Measurements from ENCODE around the gene APLP2. TPM values are rescaled to one million over a fixed set of nuclear protein-coding genes. Genes with fewer than 3 reads are reported as not detected.

The APLP2 gene
- total RNA-seq, 1 donor from 2014 or later, result 222 TPM

DNA sequence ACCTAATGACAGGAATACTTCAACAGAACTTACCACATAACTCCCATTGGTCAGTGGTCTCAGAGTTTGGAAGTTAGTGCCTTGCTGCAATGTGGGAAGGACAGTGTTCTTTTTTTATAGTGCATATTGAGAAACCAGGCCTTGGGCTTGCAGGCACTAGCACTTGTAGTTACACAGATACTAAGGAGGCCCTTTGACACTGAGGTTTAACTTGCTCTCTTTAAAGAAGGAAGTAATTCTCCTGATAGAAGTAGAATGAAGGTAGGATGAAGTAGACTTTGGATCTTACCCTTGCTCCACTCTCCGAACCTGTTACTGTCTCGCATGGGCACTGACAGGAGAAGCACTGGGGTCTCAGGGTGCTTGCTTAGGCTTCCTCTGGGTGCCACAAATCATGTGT, 58.9 kb downstream of the APLP2 start:
- ATAC-seq (no peak), DNase-seq (ENCODE audit: low spot score) (no peak)
- intact Hi-C loops (cut with DNase I), result no loop called here

DNA sequence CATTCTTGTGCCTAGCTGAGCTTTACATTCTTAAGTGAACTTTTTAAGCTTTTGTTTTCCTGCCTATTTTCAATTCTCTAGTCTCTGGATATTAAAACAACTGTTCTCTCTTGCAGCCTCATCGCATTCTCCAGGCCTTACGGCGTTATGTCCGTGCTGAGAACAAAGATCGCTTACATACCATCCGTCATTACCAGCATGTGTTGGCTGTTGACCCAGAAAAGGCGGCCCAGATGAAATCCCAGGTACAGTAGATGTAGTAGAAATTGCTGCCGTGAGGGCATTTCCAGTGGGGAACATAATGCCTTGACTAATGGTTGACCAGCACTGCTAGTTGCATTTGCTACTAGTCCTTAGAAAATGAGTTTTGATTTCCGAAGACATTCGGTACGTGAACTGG, 60.2 kb downstream of the APLP2 start:
- intact Hi-C loops (cut with DNase I), result loop anchor here (2.0 kb wide), 1 partner anchor 207 kb away; no protein-coding TSS in a partner anchor
- DNase-seq (ENCODE audit: low spot score) (no peak), ATAC-seq (no peak)

DNA sequence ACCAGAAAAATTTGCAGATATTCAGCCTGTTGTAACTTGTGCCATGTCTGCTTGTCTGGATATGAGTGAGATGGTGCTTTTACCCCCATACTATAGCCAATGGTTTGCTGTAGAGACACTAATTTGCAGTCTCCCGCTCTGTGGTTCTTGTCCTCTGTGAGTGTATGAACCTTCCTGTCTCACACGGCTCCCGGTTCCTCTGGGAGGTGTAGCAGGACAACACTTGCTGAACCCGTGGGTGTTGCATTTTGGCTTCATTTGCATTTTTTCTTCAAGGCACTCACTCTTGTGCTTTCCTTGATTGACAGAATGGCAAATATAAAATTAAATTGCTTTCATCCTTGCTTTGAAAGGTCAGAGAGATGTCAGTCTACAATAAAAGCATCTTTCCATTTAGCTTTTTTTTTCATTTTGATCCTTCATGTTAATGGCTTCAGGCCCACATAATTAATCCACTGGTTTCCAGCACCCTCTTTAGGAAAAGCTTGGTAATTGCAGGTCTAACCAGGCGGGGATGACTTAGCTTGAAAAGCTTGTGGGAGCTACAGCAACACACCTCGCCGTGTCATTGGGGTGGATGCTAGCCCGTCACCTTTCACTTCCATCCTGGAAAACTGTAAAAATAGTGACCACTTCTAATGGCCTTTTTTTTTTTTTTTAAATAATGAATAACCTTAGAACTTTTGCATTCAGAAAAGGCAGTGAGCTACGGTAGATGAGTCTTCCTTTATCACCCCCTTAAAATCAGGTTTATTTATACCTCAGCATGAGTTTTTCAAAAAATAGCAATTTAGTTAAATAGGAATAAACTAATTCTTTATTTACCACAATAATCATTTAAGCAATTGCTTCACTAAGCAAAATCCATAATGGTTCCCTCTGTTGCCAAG, 62.5 kb downstream of the APLP2 start:
- intact Hi-C loops (cut with DNase I), result loop anchor here (2.0 kb wide), 1 partner anchor 209 kb away; no protein-coding TSS in a partner anchor
- ATAC-seq (peak; percentile 77), DNase-seq (ENCODE audit: low spot score) (no peak)

DNA sequence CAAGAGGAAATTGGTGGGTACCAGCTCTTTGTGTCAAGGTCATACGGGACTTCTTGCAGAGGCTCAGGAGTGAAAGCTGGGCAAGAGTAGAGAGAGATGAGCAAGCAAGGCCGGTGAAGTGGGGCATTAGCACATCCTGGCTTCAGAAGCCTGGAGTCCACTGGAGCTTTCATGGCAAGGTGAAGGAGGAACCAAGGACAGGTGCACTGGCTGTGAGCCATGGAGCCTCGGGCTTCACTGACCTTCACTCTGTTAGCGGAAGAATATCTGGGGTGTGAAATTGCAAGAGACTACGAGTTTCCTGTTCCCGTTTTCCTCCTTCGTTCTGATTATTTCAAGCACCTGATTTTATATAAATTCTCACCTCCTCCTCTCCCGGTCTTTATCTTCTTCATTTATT, 64.0 kb downstream of the APLP2 start:
- no peak for DNase-seq (ENCODE audit: low spot score)
- intact Hi-C loops (cut with DNase I), result no loop called here
- no peak for ATAC-seq

DNA sequence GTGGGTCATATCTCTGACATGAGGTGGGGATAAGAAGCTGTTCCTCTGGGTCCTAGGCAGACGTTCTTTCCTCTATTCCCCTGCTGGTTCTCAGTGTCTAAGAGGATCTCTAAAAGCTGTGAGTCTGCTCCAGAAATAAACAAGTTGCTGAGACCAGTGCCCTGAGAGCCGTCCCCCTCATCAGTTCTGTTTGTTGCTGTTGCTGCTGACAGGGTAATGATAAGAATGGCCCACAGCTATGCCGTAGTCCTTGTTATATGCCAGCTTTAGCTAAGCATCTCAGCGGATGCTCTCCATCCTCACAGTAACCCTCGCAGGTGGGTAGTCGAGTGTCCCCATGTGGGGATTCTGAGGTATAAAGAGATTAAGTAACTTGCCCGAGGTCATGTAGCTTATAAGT, 66.4 kb downstream of the APLP2 start:
- intact Hi-C loops (cut with DNase I), result loop anchor here (5.0 kb wide), 1 partner anchor 199 kb away; no protein-coding TSS in a partner anchor
- DNase-seq (ENCODE audit: low spot score), result no peak
- ATAC-seq, result no peak

DNA sequence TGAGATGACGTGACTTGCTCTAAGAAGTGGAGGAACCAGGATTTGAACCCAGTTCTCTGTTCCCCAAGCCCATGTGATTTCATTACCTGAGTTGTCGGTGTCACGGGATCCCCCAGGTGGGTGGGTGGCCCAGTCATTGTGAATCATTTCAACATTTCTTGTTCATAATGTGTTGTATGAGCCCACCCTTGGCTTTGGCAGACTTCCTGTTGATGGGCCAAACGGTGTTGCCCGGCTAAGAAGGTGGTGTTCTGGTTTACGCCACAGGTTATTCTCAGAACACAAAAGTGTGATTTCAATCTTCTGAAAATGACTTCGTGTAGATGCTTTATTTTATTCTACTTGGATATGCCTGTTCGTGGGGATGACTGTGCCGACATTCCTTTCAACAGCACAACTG, 68.3 kb downstream of the APLP2 start:
- DNase-seq (ENCODE audit: low spot score) (no peak), ATAC-seq (no peak)
- intact Hi-C loops (cut with DNase I), result loop anchor here (5.0 kb wide), 1 partner anchor 201 kb away; no protein-coding TSS in a partner anchor

DNA sequence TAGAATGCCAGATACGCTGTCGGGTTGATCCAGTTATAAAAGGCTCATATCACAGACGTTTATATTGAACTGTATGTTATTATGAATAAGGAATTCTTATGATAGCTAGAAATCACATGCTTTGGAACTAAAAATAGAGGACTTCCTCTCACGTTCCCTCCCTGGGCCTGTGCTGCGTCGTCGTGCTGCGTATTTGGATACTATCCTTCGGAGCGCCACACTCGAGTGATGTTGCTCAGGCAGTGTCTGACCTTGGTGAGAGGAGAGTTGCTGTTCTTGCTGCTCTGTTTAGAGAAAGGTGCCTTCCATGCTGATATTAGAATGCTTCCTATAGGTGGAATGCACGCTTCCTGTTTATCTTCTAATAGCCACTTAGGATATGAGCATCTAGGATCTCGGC, 69.7 kb downstream of the APLP2 start:
- ATAC-seq (no peak), DNase-seq (ENCODE audit: low spot score) (no peak)
- intact Hi-C loops (cut with DNase I), result loop anchor here (5.0 kb wide), 1 partner anchor 202 kb away; no protein-coding TSS in a partner anchor

DNA sequence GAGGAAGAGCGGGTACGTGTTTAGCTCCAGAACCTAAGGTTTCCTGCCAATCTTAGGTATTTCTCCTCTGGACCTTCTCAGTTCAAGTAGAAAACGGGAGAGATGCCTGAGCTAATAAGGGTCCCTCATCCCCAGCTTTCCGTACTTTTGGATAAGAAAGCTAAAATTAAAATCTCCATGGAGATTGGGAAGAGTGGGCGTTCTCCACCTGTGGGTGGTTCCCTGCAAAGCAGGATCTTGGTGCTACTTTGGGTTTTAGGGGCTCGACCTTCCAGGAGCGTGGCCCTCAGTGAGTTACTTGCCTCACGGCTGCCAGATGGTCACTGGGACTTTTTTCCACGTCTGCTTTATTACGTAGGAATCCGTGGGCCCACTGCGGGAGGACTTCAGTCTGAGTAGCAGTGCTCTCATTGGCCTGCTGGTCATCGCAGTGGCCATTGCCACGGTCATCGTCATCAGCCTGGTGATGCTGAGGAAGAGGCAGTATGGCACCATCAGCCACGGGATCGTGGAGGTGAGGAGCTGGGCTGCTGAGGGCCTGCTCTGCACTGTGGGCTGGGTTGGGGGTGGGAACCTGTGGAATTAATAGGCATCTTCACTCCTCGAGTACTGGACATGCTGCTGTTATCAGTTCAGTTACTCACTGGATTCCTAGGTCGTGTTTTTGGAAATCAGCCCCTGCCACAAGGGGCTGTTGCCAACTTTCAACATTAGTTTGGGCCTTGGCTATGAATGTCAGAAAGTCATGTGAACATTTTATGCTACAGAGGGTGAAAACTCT, 72.1 kb downstream of the APLP2 start:
- DNase-seq (ENCODE audit: low spot score), result no peak
- intact Hi-C loops (cut with DNase I), result no loop called here
- ATAC-seq, result no peak

DNA sequence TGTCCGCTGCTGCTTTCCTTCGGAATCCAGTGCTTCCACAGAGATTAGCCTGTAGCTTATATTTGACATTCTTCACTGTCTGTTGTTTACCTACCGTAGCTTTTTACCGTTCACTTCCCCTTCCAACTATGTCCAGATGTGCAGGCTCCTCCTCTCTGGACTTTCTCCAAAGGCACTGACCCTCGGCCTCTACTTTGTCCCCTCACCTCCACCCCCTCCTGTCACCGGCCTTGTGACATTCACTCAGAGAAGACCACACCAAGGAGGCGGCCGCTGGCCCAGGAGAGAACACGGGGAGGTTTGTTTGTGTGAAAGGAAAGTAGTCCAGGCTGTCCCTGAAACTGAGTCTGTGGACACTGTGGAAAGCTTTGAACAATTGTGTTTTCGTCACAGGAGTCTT, 74.4 kb downstream of the APLP2 start:
- intact Hi-C loops (cut with DNase I), result no loop called here
- ATAC-seq (peak; percentile 61), DNase-seq (ENCODE audit: low spot score) (no peak)

DNA sequence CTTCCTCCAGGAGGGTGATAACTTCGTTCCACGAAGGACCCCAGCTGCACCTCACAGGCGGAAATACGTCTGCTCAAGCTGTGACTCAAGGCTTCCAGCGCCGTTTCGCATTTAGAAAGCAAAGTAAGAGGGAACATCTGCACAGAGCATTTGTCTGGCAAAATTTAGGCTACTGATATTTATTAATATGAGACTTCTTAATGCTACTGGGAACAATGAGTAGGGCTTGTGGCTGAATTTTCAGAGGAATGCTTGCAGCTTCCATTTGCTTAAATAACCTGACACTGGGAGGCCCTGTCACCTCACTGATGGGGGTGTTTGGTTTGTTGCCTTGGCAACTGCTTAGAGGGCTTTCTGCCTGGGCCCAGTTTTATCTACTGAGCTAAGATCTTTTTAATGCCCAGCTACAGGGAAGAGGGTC, 75.2 kb downstream of the APLP2 start:
- intact Hi-C loops (cut with DNase I), result no loop called here
- ATAC-seq (peak; percentile 63), DNase-seq (ENCODE audit: low spot score) (no peak)

DNA sequence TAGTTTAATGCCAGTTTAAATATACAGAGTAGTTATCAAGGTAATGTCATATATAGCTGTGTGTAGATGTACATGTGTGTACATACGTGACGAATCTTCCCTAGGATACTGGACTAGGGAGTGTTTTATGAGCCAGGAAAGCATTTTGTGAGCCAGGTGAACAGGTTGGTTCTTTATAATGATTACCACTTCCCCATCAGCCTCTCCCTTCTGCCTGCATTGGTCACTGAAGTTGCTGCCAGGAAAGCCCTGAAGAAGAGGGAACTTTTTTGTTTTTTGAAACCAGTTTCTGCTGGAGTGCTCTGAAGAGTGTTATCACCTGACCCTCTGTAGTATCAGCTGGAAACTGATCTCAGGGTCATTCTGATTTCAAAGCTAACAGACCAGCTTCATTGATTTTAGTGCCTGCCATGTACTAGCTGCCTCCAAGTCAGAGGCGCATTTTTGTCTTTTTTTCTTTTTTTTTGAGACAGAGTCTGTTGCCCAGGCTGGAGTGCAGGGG, 75.7 kb downstream of the APLP2 start:
- DNase-seq (ENCODE audit: low spot score) (no peak), ATAC-seq (no peak)
- intact Hi-C loops (cut with DNase I), result no loop called here

DNA sequence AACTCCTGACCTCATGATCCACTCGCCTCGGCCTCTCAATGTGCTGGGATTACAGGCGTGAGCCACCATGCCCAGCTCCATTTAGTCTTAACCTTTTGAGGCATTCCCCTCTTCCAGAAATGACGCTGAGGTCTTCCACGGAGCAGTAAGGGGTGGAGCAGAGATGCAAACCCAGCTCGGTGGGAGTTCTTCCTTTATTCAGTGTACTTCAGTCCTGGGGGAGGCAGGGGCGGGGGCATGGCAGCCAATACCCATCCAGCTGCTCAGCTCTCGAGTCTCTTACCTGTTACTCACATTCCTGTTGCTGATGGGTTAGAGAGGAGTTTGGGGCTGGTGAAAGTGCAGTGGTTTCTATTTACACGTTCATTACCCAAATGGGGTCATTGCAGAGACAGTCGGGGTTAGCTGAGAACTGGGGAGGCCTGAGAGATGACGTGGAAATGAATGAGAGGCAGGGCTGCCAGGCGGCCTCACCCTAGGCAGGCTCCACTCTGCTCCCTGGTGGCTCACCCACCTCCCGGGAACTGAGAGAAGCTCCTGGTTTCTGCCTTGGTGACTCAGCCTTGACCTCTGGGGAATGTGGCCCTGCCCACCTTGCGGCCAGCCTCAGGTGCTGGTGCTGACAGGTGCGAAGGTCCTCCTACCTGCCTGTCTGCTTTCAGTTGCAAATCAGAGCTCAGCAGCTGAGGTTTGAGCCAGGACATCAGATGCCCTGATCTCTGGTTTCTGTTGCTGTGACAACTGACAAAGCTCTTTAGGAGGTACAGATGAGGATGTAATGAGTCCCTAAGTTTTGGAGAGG, 76.5 kb downstream of the APLP2 start:
- intact Hi-C loops (cut with DNase I), result no loop called here
- DNase-seq (ENCODE audit: low spot score) (no peak), ATAC-seq (no peak)

DNA sequence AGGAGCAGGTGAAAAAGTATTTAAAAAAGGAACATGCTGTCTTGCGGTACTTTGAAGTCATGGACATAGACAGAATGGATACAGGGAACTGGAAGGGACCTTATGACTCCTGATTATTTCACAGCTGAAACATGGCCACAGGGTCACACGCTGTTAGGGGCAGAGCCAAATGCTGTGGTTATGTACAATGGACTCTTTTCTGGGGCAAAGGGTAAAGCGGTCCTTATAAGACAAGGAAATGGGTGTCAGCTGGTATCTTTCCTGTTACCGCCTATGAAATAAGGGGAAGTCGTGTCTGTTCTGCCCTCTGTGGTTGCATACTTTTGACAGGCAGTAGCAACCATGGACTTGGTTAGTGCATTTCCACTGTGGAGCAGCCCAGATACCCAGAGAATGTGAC, 77.1 kb downstream of the APLP2 start:
- peak; percentile 86 for ATAC-seq
- intact Hi-C loops (cut with DNase I), result no loop called here
- DNase-seq (ENCODE audit: low spot score), result no peak

DNA sequence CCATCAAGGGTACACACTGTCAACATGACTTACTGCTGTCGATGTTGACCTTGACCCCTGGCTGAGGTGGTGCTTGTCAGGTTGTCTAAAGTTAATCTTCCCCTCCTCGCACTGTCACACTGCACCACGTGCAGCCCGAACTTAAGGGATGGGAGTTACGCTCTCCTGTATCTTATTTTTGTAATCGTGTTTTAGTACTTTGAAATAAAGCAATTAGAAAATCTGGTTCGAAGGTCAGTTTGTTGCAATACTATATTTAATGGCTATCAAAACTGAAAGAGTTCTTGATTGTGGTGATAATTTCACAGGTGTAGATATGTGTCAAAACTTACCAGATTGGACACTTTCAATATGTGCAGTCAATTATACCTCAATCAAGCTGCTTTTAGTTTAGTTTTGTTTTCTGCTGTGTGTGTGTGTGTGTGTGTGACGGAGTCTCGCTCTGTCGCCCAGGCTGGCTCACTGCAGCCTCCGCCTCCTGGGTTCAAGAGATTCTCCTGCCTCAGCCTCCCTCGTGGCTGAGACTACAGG, 79.2 kb downstream of the APLP2 start:
- no peak for DNase-seq (ENCODE audit: low spot score)
- intact Hi-C loops (cut with DNase I), result no loop called here
- no peak for ATAC-seq

DNA sequence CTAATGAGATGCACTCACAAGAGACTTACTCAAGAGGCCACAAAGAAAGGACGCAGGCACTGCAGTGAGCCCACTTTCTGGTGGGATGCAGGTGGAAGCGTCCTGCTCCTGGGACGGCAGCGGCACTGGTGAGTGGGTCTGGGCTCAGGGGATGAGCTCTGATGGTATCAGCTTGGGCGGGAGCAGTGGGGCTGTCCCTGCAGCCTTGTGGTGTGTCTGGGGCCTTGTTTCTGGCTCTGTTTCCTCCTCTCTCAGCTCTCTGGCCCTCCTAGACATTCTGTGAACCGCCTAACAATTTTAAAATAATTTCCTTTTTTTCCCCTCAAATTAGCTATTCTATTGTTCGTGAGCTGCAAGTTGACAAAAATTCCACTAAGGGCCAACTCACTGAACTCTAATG, 81.1 kb downstream of the APLP2 start:
- intact Hi-C loops (cut with DNase I), result no loop called here
- DNase-seq (ENCODE audit: low spot score) (no peak), ATAC-seq (no peak)

DNA sequence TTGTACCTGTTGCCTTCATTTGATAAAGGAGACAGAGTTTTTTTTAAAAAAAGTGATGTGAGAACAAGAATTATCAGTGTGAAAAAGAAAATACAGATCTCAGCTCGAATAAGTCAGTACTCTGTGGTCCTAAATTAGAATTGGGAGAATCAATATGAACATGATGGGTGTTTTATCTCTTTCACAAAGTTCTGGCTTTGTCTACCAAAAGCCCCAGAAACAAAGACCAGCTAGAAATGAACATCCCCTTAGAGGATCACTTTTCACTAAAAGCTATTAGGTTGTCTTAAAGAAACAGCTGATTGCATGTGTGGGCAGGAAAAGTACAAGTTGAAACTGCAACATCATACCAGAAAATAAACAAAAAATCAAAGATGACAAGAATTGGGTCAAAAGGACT, 81.5 kb downstream of the APLP2 start:
- no peak for ATAC-seq
- intact Hi-C loops (cut with DNase I), result no loop called here
- no peak for DNase-seq (ENCODE audit: low spot score)

DNA sequence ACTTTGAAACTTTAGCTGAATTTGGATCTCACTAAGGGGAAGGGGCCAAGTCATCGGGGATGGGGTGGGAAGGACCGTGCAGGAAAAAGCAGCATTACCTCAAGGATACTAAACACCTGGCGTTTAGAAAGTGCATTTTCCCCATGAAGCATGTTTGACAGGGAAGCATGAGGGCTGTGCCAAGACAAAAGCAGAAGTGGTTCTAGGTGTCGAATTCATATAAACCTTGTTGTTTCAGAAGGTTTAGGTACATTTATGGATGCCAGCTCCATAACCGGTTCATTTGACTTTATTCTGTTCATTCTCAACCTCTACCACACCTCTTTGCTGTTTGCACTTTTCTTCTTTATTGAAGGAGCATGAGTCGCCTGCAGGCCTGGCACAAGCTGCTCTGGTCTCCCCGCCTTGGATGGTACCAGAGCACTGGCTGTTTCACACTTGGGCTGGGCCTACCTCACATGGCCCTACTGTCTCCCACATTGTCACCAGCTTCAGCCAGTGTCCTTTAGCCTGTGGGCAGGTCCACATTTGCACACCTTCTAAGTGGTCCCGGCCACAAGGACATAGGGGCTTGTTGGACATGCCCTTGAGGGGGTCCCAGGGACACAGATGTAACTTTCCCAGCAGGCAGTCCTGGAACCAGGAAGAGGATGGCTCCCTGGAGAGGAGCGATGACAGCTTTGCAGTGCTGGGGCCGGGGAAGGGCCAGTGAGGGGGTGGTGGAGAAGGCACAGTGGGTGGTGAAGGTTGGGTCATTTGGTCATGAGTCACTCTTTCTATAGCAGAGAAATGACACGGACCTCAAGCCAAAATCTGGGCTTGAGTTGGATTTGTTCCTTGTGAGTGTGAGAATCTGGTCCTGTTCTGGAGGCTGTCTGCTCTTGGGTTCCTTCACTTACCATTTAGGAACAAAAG, 86.7 kb downstream of the APLP2 start:
- intact Hi-C loops (cut with DNase I), result no loop called here
- ATAC-seq, result no peak
- no peak for DNase-seq (ENCODE audit: low spot score)

DNA sequence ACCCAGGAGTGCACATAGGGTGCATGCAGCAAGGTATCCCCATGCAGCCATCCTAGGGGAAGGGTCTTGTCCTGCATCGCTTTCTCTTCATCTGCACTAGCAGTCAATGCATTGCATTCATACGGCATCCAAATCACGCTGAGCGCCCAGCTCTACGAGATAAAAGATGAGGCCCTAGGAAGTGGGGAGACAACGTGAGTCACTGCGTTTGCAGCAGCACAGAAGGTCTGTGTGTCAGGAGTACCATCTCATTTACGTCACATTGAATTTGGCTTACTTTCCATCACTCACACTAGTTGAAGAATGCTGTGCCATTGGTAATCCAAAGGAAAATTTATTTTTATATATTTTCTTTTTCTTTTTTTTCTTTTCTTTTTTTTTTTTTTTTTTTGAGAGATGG, 87.4 kb downstream of the APLP2 start:
- DNase-seq (ENCODE audit: low spot score), result no peak
- intact Hi-C loops (cut with DNase I), result no loop called here
- ATAC-seq, result no peak
